DMS114 treated with DMSO at 0.1 percent for 48 hours (cell line): ENCODE measurements around the gene VGF.

Experiments
- DNase-seq: peaks from one replicate; lab custom pipeline; 2025; ENCODE audit not compliant: unreplicated experiment; lab: John Stamatoyannopoulos, UW

Gene VGF

GRCh38 chr7:101166909-101167644 lies 1.7 kb upstream of the VGF start:
- DNase-seq, result no peak

- DNase-seq, result no peak
Observed at GRCh38 chr7:101166648-101166908, 1.2 kb upstream of the VGF start.

GRCh38 chr7:101165958-101166647 lies 734 bp upstream of the VGF start:
- DNase-seq, result no peak

- no peak for DNase-seq
Observed at GRCh38 chr7:101164071-101164840, 1.1 kb downstream of the VGF start.

GRCh38 chr7:101163279-101164070 lies 1.9 kb downstream of the VGF start:
- peak; percentile 37 for DNase-seq

- DNase-seq, result no peak
Observed at GRCh38 chr7:101162551-101163278, 2.7 kb downstream of the VGF start.

GRCh38 chr7:101161692-101162471 lies 3.5 kb downstream of the VGF start:
- no peak for DNase-seq

- no peak for DNase-seq
Observed at GRCh38 chr7:101160910-101161309, 4.5 kb downstream of the VGF start.

- no peak for DNase-seq
Observed at GRCh38 chr7:101159696-101160674, 5.4 kb downstream of the VGF start.

- no peak for DNase-seq
Observed at GRCh38 chr7:101156866-101157589, 8.3 kb downstream of the VGF start.

- no peak for DNase-seq
Observed at GRCh38 chr7:101156277-101156676, 9.1 kb downstream of the VGF start.

- no peak for DNase-seq
Observed at GRCh38 chr7:101155303-101155702, 10.1 kb downstream of the VGF start.

GRCh38 chr7:101154693-101155102 lies 10.7 kb downstream of the VGF start:
- no peak for DNase-seq

GRCh38 chr7:101153969-101154692 lies 11.2 kb downstream of the VGF start, which contains the start of gene AP1S1:
TSS of gene AP1S1 (plus strand) at chr7:101154476. CDS start at chr7:101154515, 39 bp downstream.
- DNase-seq, result peak; percentile 87

GRCh38 chr7:101151908-101152651 lies 13.3 kb downstream of the VGF start:
- no peak for DNase-seq

GRCh38 chr7:101140746-101141382 lies 24.5 kb downstream of the VGF start:
- no peak for DNase-seq
